Measurements from ENCODE around the gene IGF2BP1. TPM values are rescaled to one million over a fixed set of nuclear protein-coding genes. Genes with fewer than 3 reads are reported as not detected.
"Not testable (repeated sequence)": the region's sequence is repeated elsewhere in the genome, so short reads cannot be mapped to it uniquely, and the experiment has no call there.

Gene IGF2BP1
- total RNA-seq, 1 experiment from 2014 or later: 16.7 TPM

- no peak for DNase-seq (ENCODE audit: low read depth)
Measured at GRCh38 chr17:49100601-49101000, 103.4 kb downstream of the IGF2BP1 start.

DNA sequence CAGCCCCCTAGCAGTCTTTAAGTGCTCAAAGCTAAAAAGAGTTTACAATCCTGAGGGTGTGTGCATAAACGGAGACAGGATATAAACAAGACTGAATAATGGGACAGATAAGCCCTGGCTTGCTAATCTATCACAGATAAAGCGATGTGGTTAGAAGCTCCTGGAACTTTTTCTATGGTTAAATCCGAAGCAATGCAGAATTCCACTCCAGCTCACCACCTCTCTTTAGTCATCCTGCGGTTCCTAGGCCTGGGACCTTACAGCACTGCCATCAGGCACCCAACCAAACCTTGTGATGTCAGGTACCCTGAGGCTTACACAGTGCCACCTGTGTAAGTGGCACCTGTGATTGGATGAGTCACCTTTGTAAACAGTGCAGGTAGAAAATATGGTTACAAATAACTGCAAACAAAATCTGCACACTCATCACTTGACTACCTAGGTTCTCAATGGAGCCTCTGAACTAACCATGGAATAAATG lies 103.9 kb downstream of the IGF2BP1 start:
- peak; percentile 84 for DNase-seq (ENCODE audit: low read depth)

DNA sequence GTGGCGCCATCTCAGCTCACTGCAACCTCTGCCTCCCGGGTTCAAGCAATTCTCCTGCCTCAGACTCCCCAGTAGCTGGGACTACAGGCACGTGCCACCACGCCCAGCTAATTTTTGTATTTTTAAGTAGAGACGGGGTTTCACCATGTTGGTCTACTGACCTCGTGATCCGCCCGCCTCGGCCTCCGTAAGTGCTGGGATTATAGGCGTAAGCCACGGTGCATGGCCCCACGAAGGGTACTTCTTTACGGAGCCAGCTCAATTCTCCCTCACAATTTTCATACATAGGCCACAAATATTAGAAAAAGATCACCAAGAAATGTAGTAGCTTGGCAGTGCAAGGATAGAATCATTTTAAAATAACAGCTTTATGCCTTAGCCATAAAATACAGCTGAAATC lies 106.2 kb downstream of the IGF2BP1 start:
- DNase-seq (ENCODE audit: low read depth): not testable (repeated sequence)

DNA sequence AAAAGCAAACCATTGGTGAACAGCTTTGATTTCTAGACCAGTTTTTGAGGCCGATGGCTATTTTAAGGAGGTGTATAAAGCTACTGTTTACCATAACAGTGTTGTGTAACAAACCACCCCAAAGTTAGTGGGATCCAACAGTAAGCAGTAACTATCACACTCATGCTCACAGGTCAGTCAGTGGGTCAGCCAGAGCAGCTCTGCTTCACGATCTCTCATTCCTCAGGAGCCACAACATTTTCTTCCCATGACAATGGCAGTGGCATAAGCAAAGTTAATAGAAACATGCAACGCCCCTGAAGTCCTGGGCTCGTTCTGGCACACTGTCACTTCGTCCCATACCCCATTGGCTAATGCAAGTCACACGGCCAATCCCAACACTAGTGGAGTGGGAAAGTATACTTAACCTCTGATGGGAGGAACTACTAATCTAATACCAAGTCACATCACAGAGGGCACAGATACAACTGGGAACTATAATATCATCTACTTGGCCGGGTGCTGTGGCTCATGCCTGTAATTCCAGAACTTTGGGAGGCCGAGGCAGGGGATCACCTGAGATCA lies 107.4 kb downstream of the IGF2BP1 start:
- peak; percentile 10 for DNase-seq (ENCODE audit: low read depth)

Other genes starting within 250 kb of the IGF2BP1 start
- not detected in 2 replicates for gene TTLL6, start 180.2 kb upstream of the IGF2BP1 start, total RNA-seq (2014; rRNA removed; shearing (Covaris generic))
- 11.0 and 20.9 TPM in 2 replicates for gene CALCOCO2, start 166.3 kb upstream of the IGF2BP1 start, total RNA-seq (2014; rRNA removed; shearing (Covaris generic))
- gene ATP5MC1, start 104.6 kb upstream of the IGF2BP1 start, total RNA-seq (2014; rRNA removed; shearing (Covaris generic)): 91.6 and 105 TPM in 2 replicates
- gene UBE2Z, start 89.0 kb upstream of the IGF2BP1 start, total RNA-seq (2014; rRNA removed; shearing (Covaris generic)): 65.3 and 66.0 TPM in 2 replicates
- gene SNF8, start 52.5 kb upstream of the IGF2BP1 start, total RNA-seq (2014; rRNA removed; shearing (Covaris generic)): 43.2 and 64.9 TPM in 2 replicates
- gene GIP, start 28.8 kb upstream of the IGF2BP1 start, total RNA-seq (2014; rRNA removed; shearing (Covaris generic)): not detected in 2 replicates
- 0.51 and 0.63 TPM in 2 replicates for gene B4GALNT2, start 135.4 kb downstream of the IGF2BP1 start, total RNA-seq (2014; rRNA removed; shearing (Covaris generic))
- not detected in 2 replicates for gene GNGT2, start 213.2 kb downstream of the IGF2BP1 start, total RNA-seq (2014; rRNA removed; shearing (Covaris generic))
- gene ABI3, start 213.3 kb downstream of the IGF2BP1 start, total RNA-seq (2014; rRNA removed; shearing (Covaris generic)): 0.29 TPM in 1 of 2 replicates, not detected in the other
- 3.2 TPM in 1 of 2 replicates, not detected in the other for gene PHOSPHO1, start 233.4 kb downstream of the IGF2BP1 start, total RNA-seq (2014; rRNA removed; shearing (Covaris generic))